ENCODE measurements around the gene ZHX3.

GRCh38 chr20:41261260-41261659 is 56.3 kb downstream of the ZHX3 start:
- no peak for TF ChIP-seq CTCF (conservative IDR thresholded peaks at IDR 0.05 in 1 of 2, IDR thresholded peaks at IDR 0.05 in 1 of 2; ENCODE audit: low read depth in 1 of 2, low read length in 2 of 2)
- TF ChIP-seq EZH2 (IDR thresholded peaks at IDR 0.05; ENCODE audit: low read length, missing control alignments), result no peak
